HG02678 (cell line): ENCODE data around the gene TRIM29.
"Not testable (repeated sequence)": the region's sequence is repeated elsewhere in the genome, so short reads cannot be mapped to it uniquely, and the experiment has no call there.

Experiments
- ATAC-seq: cut with Tn5 transposase; IDR thresholded peaks from one replicate; pipeline ENCODE4 v1.9.1; 2021; ENCODE audit warnings: mild to moderate bottlenecking, moderate library complexity; ENCODE audit not compliant: unreplicated experiment

Gene TRIM29

GRCh38 chr11:120172054-120172911 is 34.4 kb upstream of the TRIM29 start:
- no peak for ATAC-seq

- no peak for ATAC-seq
These were observed 32.9 kb upstream of the TRIM29 start for GRCh38 chr11:120170741-120171261.

GRCh38 chr11:120169981-120170698 is 32.2 kb upstream of the TRIM29 start:
- ATAC-seq = no peak

- ATAC-seq = no peak
These were observed 31.2 kb upstream of the TRIM29 start for GRCh38 chr11:120168960-120169681.

GRCh38 chr11:120168108-120168959 is 30.4 kb upstream of the TRIM29 start:
- no peak for ATAC-seq

GRCh38 chr11:120167659-120168058 is 29.7 kb upstream of the TRIM29 start:
- no peak for ATAC-seq

GRCh38 chr11:120160436-120160835 is 22.5 kb upstream of the TRIM29 start:
- ATAC-seq = no peak

- no peak for ATAC-seq
These were observed 15.3 kb upstream of the TRIM29 start for GRCh38 chr11:120153221-120153620.

GRCh38 chr11:120151536-120151935 is 13.6 kb upstream of the TRIM29 start:
- ATAC-seq = no peak

GRCh38 chr11:120149246-120149645 is 11.3 kb upstream of the TRIM29 start:
- ATAC-seq = no peak

GRCh38 chr11:120147950-120148270 is 10.0 kb upstream of the TRIM29 start:
- ATAC-seq = no peak

- ATAC-seq = no peak
These were observed 9.4 kb upstream of the TRIM29 start for GRCh38 chr11:120147094-120147949.

GRCh38 chr11:120146413-120147093 is 8.6 kb upstream of the TRIM29 start:
- ATAC-seq = no peak

- ATAC-seq = no peak
These were observed 6.6 kb upstream of the TRIM29 start for GRCh38 chr11:120144501-120144900.

GRCh38 chr11:120143472-120143871 is 5.6 kb upstream of the TRIM29 start:
- not testable (repeated sequence) for ATAC-seq

- no peak for ATAC-seq
These were observed 4.7 kb upstream of the TRIM29 start for GRCh38 chr11:120142441-120143100.

- no peak for ATAC-seq
These were observed 4.0 kb upstream of the TRIM29 start for GRCh38 chr11:120141768-120142423.
